H7 (cell line): ENCODE data around the gene IQCF5. TPM values are rescaled to one million over a fixed set of nuclear protein-coding genes. Genes with fewer than 3 reads are reported as not detected.

Experiments used
- DNase-seq: peaks from one replicate; pipeline ENCODE4 v3.0.0; 2012
- H3K27me3 ChIP-seq: 2 replicates; pipeline ENCODE4 v1.6.0; 2011; ENCODE audit warnings: mild to moderate bottlenecking, low read length; ENCODE audit not compliant: control insufficient read depth, insufficient read depth
- H3K36me3 ChIP-seq: replicated peaks from 2 replicates; pipeline ENCODE4 v1.5.1; 2011; ENCODE audit warnings: low read length; ENCODE audit not compliant: control insufficient read depth, insufficient read depth
- H3K4me3 ChIP-seq: 2 replicates; pipeline ENCODE4 v1.5.1; 2011; ENCODE audit warnings: low read depth, mild to moderate bottlenecking, control low read depth, low read length, moderate library complexity; ENCODE audit not compliant: insufficient read depth
- total RNA-seq: library from RNA; depleted of rRNA; stranded (reverse); fragments of >200 nt; shearing (Covaris generic); gene quantifications from 2 replicates; pipeline ENCODE4 v1.2.3, GENCODE V29; 2014; rRNA removed

The IQCF5 gene
- total RNA-seq, 1 experiment from 2014 or later: not detected

GRCh38 chr3:51830345-51830744 lies 45.1 kb downstream of the IQCF5 start:
- no peaks in the 10 kb centered on the region for H3K36me3 ChIP-seq
- H3K27me3 ChIP-seq: no peaks in the 10 kb centered on the region
- no peak overlapping the region for H3K4me3 ChIP-seq
- no peak for DNase-seq

DNA sequence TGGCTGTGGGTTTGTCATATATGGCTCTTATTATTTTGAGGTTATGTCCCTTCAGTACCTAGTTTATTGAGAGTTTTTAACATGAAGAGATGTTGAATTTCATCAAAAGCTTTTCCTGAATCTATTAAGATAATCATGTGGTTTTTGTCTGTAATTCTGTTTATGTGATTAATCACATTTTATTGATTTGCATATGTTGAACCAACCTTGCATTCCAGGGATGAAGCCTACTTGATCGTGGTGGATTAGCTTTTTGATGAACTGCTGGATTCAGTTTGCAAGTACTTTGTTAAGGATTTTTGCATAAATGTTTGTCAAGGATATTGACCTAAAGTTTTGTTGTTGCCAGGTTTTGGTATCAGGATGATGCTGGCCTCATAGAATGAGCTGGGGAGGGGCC lies 47.1 kb downstream of the IQCF5 start:
- no peak overlapping the region for H3K4me3 ChIP-seq
- no peak for DNase-seq
- H3K27me3 ChIP-seq: no peaks in the 10 kb centered on the region
- H3K36me3 ChIP-seq: no peaks in the 10 kb centered on the region

Other genes with a start within 250 kb of the IQCF5 start
- 17.6 and 18.9 TPM in 2 replicates for gene TEX264, start 204.3 kb downstream of the IQCF5 start, total RNA-seq
- 2.4 and 3.8 TPM in 2 replicates for gene GRM2, start 168.5 kb downstream of the IQCF5 start, total RNA-seq
- gene IQCF6, start 96.4 kb downstream of the IQCF5 start, total RNA-seq: not detected in 2 replicates
- not detected in 2 replicates for gene IQCF2, start 14.0 kb downstream of the IQCF5 start, total RNA-seq
- gene IQCF1, start 27.8 kb upstream of the IQCF5 start, total RNA-seq: not detected in 2 replicates
- 62.0 and 80.6 TPM in 2 replicates for gene RRP9, start 66.3 kb upstream of the IQCF5 start, total RNA-seq
- gene PARP3, start 66.8 kb upstream of the IQCF5 start, total RNA-seq: 3.2 and 5.5 TPM in 2 replicates
- 0.14 TPM in 1 of 2 replicates, not detected in the other for gene GPR62, start 79.8 kb upstream of the IQCF5 start, total RNA-seq
- 29.4 and 48.1 TPM in 2 replicates for gene PCBP4, start 91.9 kb upstream of the IQCF5 start, total RNA-seq
- 20.8 and 24.3 TPM in 2 replicates for gene ABHD14B, start 98.4 kb upstream of the IQCF5 start, total RNA-seq
- 7.5 and 7.7 TPM in 2 replicates for gene ABHD14A, start 99.5 kb upstream of the IQCF5 start, total RNA-seq
- 97.7 and 101 TPM in 2 replicates for gene ACY1, start 107.9 kb upstream of the IQCF5 start, total RNA-seq
- gene RPL29, start 120.3 kb upstream of the IQCF5 start, total RNA-seq: 1,001 and 1,107 TPM in 2 replicates
- 19.5 and 21.7 TPM in 2 replicates for gene DUSP7, start 181.0 kb upstream of the IQCF5 start, total RNA-seq